Measurements from ENCODE around the gene SCCPDH. TPM values are rescaled to one million over a fixed set of nuclear protein-coding genes. Genes with fewer than 3 reads are reported as not detected.
A peak's percentile ranks its signal among the peaks of the same experiment; 100 is the strongest.

SCCPDH gene
- total and polyA plus RNA-seq, 2 of the 13 experiments (the other 11 are each of a cell fraction or from before 2014, with no cell fraction given) = 36.7 to 62.3 TPM

DNA sequence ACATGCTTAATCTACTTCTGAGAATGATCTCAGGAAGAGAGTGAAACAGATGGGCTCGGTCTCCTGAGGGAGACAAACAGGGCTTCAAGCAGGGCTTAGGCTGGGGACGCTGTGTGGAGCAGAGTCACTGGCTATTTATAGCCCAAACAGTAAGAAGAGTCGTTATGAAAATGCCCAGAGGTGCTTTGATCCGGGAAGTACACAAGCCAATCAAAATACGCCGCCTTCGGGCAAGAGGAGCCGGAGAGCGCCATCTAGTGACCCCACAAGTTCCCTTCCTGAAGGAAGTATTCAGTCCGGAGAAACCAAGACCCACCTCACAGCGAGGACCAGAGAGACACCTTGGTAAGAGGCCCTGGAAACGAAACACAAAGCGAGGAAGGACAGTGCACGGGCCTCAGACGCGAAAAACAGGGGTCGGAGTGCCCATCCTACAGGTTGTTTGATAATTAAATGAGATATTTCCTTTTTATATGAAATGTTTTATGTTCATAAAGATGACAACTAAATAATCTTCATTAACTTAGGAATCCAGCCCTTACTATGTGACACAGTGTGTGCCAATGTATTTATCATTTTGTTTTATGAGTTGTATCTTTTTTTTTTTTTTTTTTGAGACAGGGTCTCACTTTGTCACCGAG is 25.0 kb upstream of the SCCPDH start (continued):
- TF ChIP-seq ZSCAN21 (CRISPR knock-in tag; IDR thresholded peaks at IDR 0.05; ENCODE audit: borderline replicate concordance) (no peak), ZNF773 (CRISPR knock-in tag; IDR thresholded peaks at IDR 0.05; ENCODE audit: borderline replicate concordance) (no peak), ZNF747 (CRISPR knock-in tag; IDR thresholded peaks at IDR 0.05; ENCODE audit: borderline replicate concordance) (no peak), ZNF232 (CRISPR knock-in tag; IDR thresholded peaks at IDR 0.05; ENCODE audit: borderline replicate concordance) (no peak), SP4 (CRISPR knock-in tag; IDR thresholded peaks at IDR 0.05) (no peak), AGO1 (IDR thresholded peaks at IDR 0.05; ENCODE audit: low read depth, low read length, poor library complexity, severe bottlenecking) (no peak), RARG (CRISPR knock-in tag; IDR thresholded peaks at IDR 0.05; ENCODE audit: low read depth) (no peak), ZNF562 (CRISPR knock-in tag; IDR thresholded peaks at IDR 0.05; ENCODE audit: borderline replicate concordance) (no peak), PHF5A (CRISPR knock-in tag; IDR thresholded peaks at IDR 0.05; ENCODE audit: low read depth, unreplicated experiment) (no peak), NFRKB (IDR thresholded peaks at IDR 0.05) (no peak), RARA (CRISPR knock-in tag; IDR thresholded peaks at IDR 0.05) (no peak), NR2F1 (CRISPR knock-in tag; IDR thresholded peaks at IDR 0.05) (0 out of 4 replicates have a peak, but pooled peaks of 1 of the 2 experiments have one; percentile 23)
- TF ChIP-seq, protein P1, sequence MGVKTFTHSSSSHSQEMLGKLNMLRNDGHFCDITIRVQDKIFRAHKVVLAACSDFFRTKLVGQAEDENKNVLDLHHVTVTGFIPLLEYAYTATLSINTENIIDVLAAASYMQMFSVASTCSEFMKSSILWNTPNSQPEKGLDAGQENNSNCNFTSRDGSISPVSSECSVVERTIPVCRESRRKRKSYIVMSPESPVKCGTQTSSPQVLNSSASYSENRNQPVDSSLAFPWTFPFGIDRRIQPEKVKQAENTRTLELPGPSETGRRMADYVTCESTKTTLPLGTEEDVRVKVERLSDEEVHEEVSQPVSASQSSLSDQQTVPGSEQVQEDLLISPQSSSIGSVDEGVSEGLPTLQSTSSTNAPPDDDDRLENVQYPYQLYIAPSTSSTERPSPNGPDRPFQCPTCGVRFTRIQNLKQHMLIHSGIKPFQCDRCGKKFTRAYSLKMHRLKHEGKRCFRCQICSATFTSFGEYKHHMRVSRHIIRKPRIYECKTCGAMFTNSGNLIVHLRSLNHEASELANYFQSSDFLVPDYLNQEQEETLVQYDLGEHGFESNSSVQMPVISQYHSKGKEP (CRISPR knock-in tag; IDR thresholded peaks at IDR 0.05) = no peak
- TF ChIP-seq, protein P2, sequence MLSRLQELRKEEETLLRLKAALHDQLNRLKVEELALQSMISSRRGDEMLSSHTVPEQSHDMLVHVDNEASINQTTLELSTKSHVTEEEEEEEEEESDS (CRISPR knock-in tag; IDR thresholded peaks at IDR 0.05; ENCODE audit: borderline replicate concordance) = no peak
- TF ChIP-seq, protein P3, sequence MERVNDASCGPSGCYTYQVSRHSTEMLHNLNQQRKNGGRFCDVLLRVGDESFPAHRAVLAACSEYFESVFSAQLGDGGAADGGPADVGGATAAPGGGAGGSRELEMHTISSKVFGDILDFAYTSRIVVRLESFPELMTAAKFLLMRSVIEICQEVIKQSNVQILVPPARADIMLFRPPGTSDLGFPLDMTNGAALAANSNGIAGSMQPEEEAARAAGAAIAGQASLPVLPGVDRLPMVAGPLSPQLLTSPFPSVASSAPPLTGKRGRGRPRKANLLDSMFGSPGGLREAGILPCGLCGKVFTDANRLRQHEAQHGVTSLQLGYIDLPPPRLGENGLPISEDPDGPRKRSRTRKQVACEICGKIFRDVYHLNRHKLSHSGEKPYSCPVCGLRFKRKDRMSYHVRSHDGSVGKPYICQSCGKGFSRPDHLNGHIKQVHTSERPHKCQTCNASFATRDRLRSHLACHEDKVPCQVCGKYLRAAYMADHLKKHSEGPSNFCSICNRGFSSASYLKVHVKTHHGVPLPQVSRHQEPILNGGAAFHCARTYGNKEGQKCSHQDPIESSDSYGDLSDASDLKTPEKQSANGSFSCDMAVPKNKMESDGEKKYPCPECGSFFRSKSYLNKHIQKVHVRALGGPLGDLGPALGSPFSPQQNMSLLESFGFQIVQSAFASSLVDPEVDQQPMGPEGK (CRISPR knock-in tag; IDR thresholded peaks at IDR 0.05) = no peak
- TF ChIP-seq, protein P4, sequence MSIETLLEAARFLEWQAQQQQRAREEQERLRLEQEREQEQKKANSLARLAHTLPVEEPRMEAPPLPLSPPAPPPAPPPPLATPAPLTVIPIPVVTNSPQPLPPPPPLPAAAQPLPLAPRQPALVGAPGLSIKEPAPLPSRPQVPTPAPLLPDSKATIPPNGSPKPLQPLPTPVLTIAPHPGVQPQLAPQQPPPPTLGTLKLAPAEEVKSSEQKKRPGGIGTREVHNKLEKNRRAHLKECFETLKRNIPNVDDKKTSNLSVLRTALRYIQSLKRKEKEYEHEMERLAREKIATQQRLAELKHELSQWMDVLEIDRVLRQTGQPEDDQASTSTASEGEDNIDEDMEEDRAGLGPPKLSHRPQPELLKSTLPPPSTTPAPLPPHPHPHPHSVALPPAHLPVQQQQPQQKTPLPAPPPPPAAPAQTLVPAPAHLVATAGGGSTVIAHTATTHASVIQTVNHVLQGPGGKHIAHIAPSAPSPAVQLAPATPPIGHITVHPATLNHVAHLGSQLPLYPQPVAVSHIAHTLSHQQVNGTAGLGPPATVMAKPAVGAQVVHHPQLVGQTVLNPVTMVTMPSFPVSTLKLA (IDR thresholded peaks at IDR 0.05) = no peak
- TF ChIP-seq, protein P5, sequence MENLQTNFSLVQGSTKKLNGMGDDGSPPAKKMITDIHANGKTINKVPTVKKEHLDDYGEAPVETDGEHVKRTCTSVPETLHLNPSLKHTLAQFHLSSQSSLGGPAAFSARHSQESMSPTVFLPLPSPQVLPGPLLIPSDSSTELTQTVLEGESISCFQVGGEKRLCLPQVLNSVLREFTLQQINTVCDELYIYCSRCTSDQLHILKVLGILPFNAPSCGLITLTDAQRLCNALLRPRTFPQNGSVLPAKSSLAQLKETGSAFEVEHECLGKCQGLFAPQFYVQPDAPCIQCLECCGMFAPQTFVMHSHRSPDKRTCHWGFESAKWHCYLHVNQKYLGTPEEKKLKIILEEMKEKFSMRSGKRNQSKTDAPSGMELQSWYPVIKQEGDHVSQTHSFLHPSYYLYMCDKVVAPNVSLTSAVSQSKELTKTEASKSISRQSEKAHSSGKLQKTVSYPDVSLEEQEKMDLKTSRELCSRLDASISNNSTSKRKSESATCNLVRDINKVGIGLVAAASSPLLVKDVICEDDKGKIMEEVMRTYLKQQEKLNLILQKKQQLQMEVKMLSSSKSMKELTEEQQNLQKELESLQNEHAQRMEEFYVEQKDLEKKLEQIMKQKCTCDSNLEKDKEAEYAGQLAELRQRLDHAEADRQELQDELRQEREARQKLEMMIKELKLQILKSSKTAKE (CRISPR knock-in tag; IDR thresholded peaks at IDR 0.05; ENCODE audit: borderline replicate concordance) = no peak
- TF ChIP-seq, protein P6, sequence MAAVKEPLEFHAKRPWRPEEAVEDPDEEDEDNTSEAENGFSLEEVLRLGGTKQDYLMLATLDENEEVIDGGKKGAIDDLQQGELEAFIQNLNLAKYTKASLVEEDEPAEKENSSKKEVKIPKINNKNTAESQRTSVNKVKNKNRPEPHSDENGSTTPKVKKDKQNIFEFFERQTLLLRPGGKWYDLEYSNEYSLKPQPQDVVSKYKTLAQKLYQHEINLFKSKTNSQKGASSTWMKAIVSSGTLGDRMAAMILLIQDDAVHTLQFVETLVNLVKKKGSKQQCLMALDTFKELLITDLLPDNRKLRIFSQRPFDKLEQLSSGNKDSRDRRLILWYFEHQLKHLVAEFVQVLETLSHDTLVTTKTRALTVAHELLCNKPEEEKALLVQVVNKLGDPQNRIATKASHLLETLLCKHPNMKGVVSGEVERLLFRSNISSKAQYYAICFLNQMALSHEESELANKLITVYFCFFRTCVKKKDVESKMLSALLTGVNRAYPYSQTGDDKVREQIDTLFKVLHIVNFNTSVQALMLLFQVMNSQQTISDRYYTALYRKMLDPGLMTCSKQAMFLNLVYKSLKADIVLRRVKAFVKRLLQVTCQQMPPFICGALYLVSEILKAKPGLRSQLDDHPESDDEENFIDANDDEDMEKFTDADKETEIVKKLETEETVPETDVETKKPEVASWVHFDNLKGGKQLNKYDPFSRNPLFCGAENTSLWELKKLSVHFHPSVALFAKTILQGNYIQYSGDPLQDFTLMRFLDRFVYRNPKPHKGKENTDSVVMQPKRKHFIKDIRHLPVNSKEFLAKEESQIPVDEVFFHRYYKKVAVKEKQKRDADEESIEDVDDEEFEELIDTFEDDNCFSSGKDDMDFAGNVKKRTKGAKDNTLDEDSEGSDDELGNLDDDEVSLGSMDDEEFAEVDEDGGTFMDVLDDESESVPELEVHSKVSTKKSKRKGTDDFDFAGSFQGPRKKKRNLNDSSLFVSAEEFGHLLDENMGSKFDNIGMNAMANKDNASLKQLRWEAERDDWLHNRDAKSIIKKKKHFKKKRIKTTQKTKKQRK (IDR thresholded peaks at IDR 0.05; ENCODE audit: low read length) = no peak

All from HepG2 (cell line).